HG03439 (cell line): ENCODE measurements around the gene DMD.

Experiments
- ATAC-seq: cut with Tn5 transposase; IDR thresholded peaks from one replicate; pipeline ENCODE4 v1.9.1; 2021; ENCODE audit warnings: mild to moderate bottlenecking, moderate library complexity; ENCODE audit not compliant: unreplicated experiment

DMD gene

GRCh38 chrX:31217084-31217483 lies 1994.3 kb downstream of the DMD start:
- no peak for ATAC-seq

GRCh38 chrX:31215277-31215815 lies 1996.0 kb downstream of the DMD start:
- ATAC-seq, result no peak

- ATAC-seq, result no peak
These were observed 1997.4 kb downstream of the DMD start for GRCh38 chrX:31213941-31214340.

- ATAC-seq, result no peak
These were observed 1998.2 kb downstream of the DMD start for GRCh38 chrX:31212856-31213748.

GRCh38 chrX:31209005-31209628 lies 2002.2 kb downstream of the DMD start:
- no peak for ATAC-seq

- ATAC-seq, result no peak
These were observed 2009.8 kb downstream of the DMD start for GRCh38 chrX:31201503-31201902.

- ATAC-seq, result no peak
These were observed 2010.9 kb downstream of the DMD start for GRCh38 chrX:31200430-31200829.

GRCh38 chrX:31199840-31200114 lies 2011.6 kb downstream of the DMD start:
- ATAC-seq, result no peak

GRCh38 chrX:31199056-31199839 lies 2012.1 kb downstream of the DMD start:
- ATAC-seq, result no peak

GRCh38 chrX:31190221-31190975 lies 2021.0 kb downstream of the DMD start:
- no peak for ATAC-seq

GRCh38 chrX:31186693-31187338 lies 2024.5 kb downstream of the DMD start:
- no peak for ATAC-seq

GRCh38 chrX:31185884-31186283 lies 2025.5 kb downstream of the DMD start:
- ATAC-seq, result no peak

GRCh38 chrX:31181377-31182000 lies 2029.9 kb downstream of the DMD start:
- ATAC-seq, result no peak

- no peak for ATAC-seq
These were observed 2032.1 kb downstream of the DMD start for GRCh38 chrX:31179203-31179602.

- no peak for ATAC-seq
These were observed 2032.6 kb downstream of the DMD start for GRCh38 chrX:31178769-31179125.

GRCh38 chrX:31178064-31178768 lies 2033.1 kb downstream of the DMD start:
- ATAC-seq, result no peak

- no peak for ATAC-seq
These were observed 2040.6 kb downstream of the DMD start for GRCh38 chrX:31170792-31171191.

GRCh38 chrX:31168551-31168950 lies 2042.8 kb downstream of the DMD start:
- peak; percentile 100 for ATAC-seq

- ATAC-seq, result no peak
These were observed 2044.5 kb downstream of the DMD start for GRCh38 chrX:31166832-31167231.
